Karpas-422 (cell line): ENCODE measurements around the gene LETM1. TPM values are rescaled to one million over a fixed set of nuclear protein-coding genes. Genes with fewer than 3 reads are reported as not detected.

Experiments used
- DNase-seq: peaks from one replicate; pipeline ENCODE4 v3.0.0-alpha.2; 2015
- H2AFZ ChIP-seq: fragments of 200-600 bp; sonication (generic); 2 replicates; pipeline ENCODE4 v1.6.1; 2014; ENCODE audit warnings: antibody characterized with exemption, low read length, mixed read lengths
- H3K27ac ChIP-seq: fragments of 200-600 bp; sonication (generic); 2 replicates; pipeline ENCODE4 v1.5.1; 2014; ENCODE audit warnings: mild to moderate bottlenecking, low read length, moderate library complexity
- H3K27me3 ChIP-seq: fragments of 200-600 bp; sonication (generic); 2 replicates; pipeline ENCODE4 v1.6.1; 2014; ENCODE audit warnings: low read length, mixed read lengths
- H3K36me3 ChIP-seq: fragments of 200-600 bp; sonication (generic); 2 replicates; pipeline ENCODE4 v1.6.1; 2014; ENCODE audit warnings: low read length, mixed read lengths; ENCODE audit not compliant: insufficient read depth
- H3K4me1 ChIP-seq: fragments of 200-600 bp; sonication (generic); 2 replicates; pipeline ENCODE4 v1.6.1; 2014; ENCODE audit warnings: mild to moderate bottlenecking, low read length, mixed read lengths
- H3K4me2 ChIP-seq: fragments of 200-600 bp; sonication (generic); 2 replicates; pipeline ENCODE4 v1.6.1; 2014; ENCODE audit warnings: low read length, low read depth, mild to moderate bottlenecking; ENCODE audit not compliant: poor library complexity, severe bottlenecking
- H3K4me3 ChIP-seq: fragments of 200-600 bp; sonication (generic); 2 replicates; pipeline ENCODE4 v1.5.1; 2014; ENCODE audit warnings: mild to moderate bottlenecking, antibody characterized with exemption, low read length, mixed read lengths
- H3K79me2 ChIP-seq: fragments of 200-600 bp; sonication (generic); 2 replicates; pipeline ENCODE4 v1.6.1; 2014; ENCODE audit warnings: mild to moderate bottlenecking, low read length, mixed read lengths
- H3K9ac ChIP-seq: fragments of 200-600 bp; sonication (generic); 2 replicates; pipeline ENCODE4 v1.6.0; 2014; ENCODE audit warnings: low read length
- H3K9me2 ChIP-seq: fragments of 200-600 bp; sonication (generic), shearing (Covaris generic); replicated peaks from 2 replicates; pipeline ENCODE4 v1.6.0; 2014; ENCODE audit warnings: mild to moderate bottlenecking, low read length, moderate library complexity; ENCODE audit not compliant: insufficient read depth
- H3K9me3 ChIP-seq: fragments of 300-700, 200-600 bp; sonication (generic); 2 replicates; pipeline ENCODE4 v1.6.1; 2014; ENCODE audit warnings: low read length, mixed read lengths
- H4K20me1 ChIP-seq: fragments of 200-600 bp; sonication (generic); 2 replicates; pipeline ENCODE4 v1.6.1; 2014; ENCODE audit warnings: mild to moderate bottlenecking, antibody characterized with exemption, low read length, low read depth; ENCODE audit not compliant: insufficient read depth
- total RNA-seq: library from RNA; depleted of rRNA; stranded (reverse); fragments of >200 nt; shearing (Covaris generic); gene quantifications from 2 replicates; pipeline ENCODE4 v1.2.3, GENCODE V29; 2014; ENCODE audit warnings: low replicate concordance

The LETM1 gene
- total RNA-seq, 1 experiment from 2014 or later, result 25.2 TPM

DNA sequence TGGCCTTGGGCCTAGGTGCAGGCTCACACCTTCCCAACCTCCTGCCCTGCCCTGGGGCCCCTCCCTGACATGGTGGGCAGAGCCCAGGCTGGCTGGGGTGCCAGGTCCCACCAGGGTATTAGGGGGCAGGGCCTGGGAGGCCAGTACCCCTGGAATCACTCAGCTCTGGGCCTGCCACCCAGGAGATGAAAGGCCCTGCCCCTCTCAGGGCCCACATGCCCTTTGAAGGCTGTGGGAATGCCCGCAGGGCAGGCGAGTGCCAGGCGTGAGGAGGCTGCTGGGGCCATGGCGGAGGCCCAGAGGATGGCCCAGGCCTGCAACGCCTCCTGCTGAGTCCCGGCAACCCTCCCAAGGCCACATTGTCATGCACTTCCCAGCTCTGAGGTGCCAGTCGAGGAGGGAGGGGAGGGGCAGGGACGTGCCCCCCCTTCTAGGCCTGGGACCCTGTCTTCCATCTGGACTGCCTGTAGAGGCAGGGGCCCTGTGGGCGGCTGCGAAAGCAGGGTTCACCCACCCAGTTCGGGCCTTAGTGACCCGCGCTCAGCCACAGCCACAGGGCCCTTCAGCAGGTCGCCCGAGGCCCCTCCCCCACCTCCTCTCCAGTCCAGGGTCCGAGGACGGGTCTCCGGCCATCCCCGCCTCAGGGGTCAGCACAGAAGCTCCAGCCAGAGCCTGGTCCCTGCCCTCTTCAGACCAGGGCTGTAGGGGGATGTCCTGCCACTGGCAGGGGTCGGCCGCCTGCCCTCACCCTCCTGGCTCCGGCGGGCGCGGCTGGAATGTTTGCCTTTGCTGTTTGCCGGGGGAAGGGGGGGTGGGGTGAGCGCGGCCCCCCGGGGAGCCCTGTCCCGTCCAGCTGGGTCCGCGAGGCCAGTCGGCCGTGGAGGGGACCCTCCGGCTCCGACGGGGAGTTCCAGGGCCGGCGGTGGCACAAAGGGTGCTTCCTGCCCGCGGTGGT, 89.6 kb downstream of the LETM1 start:
- no peak for DNase-seq
- Histone ChIP-seq H3K9ac (no peak overlapping the region), H3K79me2 (no peaks in the 10 kb centered on the region), H3K4me3 (no peak overlapping the region), H3K4me1 (peaks cover 37% of the 10 kb centered on the region), H3K4me2 (peak overlapping the region; percentile 47), H3K27ac (no peak overlapping the region), H3K36me3 (no peaks in the 10 kb centered on the region), H3K27me3 (no peaks in the 10 kb centered on the region), H3K9me3 (no peaks in the 10 kb centered on the region), H3K9me2 (no peaks in the 10 kb centered on the region), H2AFZ (no peak overlapping the region), H4K20me1 (peaks cover 20% of the 10 kb centered on the region; the same call in 1 of the 2 replicates)

DNA sequence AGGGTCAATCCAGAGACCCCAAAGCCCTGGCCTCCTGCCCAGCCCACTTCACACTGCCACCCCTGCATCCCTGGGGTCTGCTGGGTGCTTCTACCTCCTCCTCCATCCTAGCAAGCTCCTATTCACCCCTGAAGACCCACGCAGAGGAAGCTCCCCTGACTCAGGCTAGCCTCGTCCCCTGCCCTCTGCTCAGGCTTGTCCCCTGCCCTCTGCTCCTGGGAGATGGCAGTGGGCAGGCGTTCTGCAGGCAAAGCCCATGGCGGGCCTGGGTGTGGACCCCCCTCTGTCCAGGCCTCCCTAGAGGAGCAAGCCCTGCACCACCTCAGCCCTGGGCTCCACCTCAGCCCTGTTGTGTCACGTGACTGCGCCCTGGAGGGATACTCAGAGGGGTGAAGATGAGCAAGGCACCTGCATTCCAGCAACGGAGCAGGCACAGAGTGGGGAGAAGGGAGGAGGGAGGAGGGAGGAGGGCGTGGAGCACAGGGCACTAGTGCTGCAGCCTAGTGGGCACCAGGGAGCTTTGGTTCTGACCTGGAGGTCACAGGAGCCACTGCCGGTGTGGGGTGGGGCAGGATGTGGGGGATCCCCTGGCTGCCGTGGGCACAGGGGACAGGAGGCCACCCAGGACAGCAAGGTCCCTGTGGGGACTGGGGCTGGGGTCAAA, 90.4 kb downstream of the LETM1 start:
- Histone ChIP-seq H3K4me3 (no peak overlapping the region), H2AFZ (no peak overlapping the region), H3K4me1 (peaks cover 31% of the 10 kb centered on the region), H3K9me3 (no peaks in the 10 kb centered on the region), H4K20me1 (peaks cover 20% of the 10 kb centered on the region; the same call in 1 of the 2 replicates), H3K36me3 (no peaks in the 10 kb centered on the region), H3K27me3 (no peaks in the 10 kb centered on the region), H3K27ac (no peak overlapping the region), H3K9ac (no peak overlapping the region), H3K79me2 (no peaks in the 10 kb centered on the region), H3K4me2 (no peak overlapping the region), H3K9me2 (no peaks in the 10 kb centered on the region)
- no peak for DNase-seq

DNA sequence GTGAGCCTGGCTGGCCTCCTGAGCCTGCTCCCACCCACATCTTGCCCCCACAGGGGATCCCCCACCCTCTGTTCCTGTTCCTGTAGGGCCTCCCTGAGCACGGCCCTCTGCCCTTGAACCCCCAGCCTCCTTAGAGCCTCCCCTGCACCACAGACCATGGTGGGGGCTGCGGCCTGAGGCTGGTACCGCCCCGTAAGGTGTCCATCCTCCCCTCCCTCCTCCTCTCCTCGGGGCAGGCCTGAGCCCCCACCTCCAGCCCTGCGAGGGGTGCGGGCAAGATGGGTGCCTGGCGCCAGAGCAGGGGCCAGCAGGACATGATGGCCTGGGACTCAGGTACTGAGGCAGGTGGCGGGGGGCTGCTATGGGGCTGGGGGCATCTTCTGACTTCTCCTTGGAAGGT, 91.3 kb downstream of the LETM1 start:
- no peak overlapping the region for H3K4me2 ChIP-seq
- no peaks in the 10 kb centered on the region for H3K79me2 ChIP-seq
- no peak for DNase-seq
- no peaks in the 10 kb centered on the region for H3K27me3 ChIP-seq
- H4K20me1 ChIP-seq, result peaks cover 20% of the 10 kb centered on the region; the same call in 1 of the 2 replicates
- H3K4me3 ChIP-seq, result no peak overlapping the region
- no peak overlapping the region for H3K27ac ChIP-seq
- H2AFZ ChIP-seq, result no peak overlapping the region
- no peak overlapping the region for H3K9ac ChIP-seq
- no peaks in the 10 kb centered on the region for H3K9me2 ChIP-seq
- peaks cover 31% of the 10 kb centered on the region for H3K4me1 ChIP-seq
- no peaks in the 10 kb centered on the region for H3K9me3 ChIP-seq
- no peaks in the 10 kb centered on the region for H3K36me3 ChIP-seq

DNA sequence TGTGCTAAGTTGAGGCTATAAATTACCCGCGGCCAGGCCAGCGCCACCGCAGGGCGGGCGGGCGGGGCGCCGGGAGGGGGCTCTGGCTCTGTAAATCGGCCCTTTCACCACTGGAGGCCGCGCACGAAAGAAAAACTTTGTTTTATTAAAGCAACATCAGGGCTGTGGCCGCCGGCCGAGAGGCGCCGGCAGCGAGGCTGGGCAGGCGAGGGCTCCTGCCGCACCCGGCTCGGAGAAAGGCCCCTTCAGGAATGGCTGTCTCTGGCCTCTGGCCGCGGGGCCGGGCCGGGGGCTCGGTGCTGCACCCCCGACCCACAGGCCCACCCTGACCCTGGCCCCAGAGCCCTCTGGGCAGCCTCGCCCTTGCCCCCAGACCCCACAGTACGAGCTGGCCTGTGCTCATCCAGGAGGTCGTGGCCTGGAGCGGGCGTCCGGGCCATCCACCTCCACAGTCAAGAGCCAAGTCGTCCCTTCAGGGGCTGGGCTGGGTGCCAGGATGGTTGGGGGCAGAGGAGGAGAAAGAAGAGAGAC, 92.3 kb downstream of the LETM1 start:
- Histone ChIP-seq H3K4me3 (no peak overlapping the region), H3K9me2 (no peaks in the 10 kb centered on the region), H3K4me1 (peaks cover 23% of the 10 kb centered on the region), H4K20me1 (peaks cover 19% of the 10 kb centered on the region; the same call in 1 of the 2 replicates), H3K27ac (no peak overlapping the region), H3K9ac (no peak overlapping the region), H3K27me3 (no peaks in the 10 kb centered on the region), H2AFZ (no peak overlapping the region), H3K79me2 (no peaks in the 10 kb centered on the region), H3K4me2 (no peak overlapping the region), H3K9me3 (no peaks in the 10 kb centered on the region), H3K36me3 (no peaks in the 10 kb centered on the region)
- peak; percentile 69 for DNase-seq

DNA sequence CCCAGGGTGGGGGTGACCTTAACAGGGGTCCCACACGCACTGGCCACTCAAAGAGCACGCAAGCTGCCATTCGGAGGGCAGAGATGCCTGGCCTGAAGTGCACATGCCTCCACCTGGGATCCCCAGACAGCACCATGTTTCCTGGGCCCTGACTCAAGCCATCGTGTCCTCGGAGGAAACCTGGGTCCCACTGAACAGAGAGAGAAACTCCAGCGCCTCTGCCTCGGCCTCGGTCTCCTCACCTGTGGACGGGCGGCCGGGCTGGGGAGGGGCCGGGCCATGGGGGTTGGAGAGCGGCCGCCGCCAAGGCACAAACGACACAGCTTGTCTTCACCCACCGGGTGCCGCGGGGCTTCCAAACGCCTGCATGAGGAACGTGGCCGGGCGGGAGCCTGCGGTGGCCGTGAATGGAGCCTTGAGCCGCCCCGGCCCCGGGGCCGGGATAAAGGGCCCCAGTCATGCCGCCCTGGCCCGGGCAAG, 92.8 kb downstream of the LETM1 start:
- H3K9me2 ChIP-seq, result no peaks in the 10 kb centered on the region
- H4K20me1 ChIP-seq, result peaks cover 16% of the 10 kb centered on the region; the same call in 1 of the 2 replicates
- H3K36me3 ChIP-seq, result no peaks in the 10 kb centered on the region
- DNase-seq, result no peak
- H3K9me3 ChIP-seq, result no peaks in the 10 kb centered on the region
- H3K9ac ChIP-seq, result no peak overlapping the region
- H3K27ac ChIP-seq, result no peak overlapping the region
- no peaks in the 10 kb centered on the region for H3K27me3 ChIP-seq
- H3K79me2 ChIP-seq, result no peaks in the 10 kb centered on the region
- peaks cover 18% of the 10 kb centered on the region for H3K4me1 ChIP-seq
- no peak overlapping the region for H2AFZ ChIP-seq
- H3K4me2 ChIP-seq, result no peak overlapping the region
- no peak overlapping the region for H3K4me3 ChIP-seq

DNA sequence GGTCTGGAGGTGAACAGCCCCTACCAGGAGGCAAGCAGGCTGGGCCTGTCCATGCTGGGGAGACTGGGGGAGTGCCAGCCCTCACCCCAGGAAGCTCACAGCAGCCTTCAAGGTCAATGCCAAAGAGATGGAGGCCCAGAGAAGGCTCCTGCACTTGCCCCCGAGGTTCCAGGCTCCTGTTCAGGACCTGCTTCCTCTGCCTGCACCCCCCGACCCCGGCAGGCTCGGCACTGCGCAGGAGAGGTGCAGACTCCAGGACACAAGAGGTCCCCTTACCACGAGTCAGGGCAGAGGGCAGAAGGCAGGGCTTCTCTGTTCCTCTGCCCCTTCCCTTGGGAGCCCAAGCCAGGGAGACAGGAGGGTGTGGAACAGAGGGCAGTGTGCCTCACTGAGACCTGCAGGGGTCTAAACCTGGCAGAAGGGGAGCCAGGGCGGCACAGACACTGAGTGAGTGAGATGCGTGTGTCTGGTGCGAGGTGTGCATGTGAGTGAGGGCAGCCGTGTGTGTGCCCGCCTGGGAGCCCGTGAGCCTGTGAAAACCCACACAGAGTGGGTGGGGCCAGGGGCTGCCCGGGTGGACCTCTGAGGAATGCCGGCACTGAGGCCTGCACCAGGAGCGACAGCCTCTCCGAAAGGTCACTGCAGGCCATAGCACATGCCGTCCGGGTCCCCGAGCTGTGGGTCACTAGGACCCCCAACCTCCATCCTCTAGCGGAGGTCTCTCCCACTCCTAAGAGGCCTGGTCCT, 93.5 kb downstream of the LETM1 start:
- no peak for DNase-seq
- Histone ChIP-seq H3K4me1 (peaks cover 15% of the 10 kb centered on the region), H3K9me2 (no peaks in the 10 kb centered on the region), H3K4me2 (no peak overlapping the region), H3K4me3 (no peak overlapping the region), H3K9ac (no peak overlapping the region), H3K27me3 (no peaks in the 10 kb centered on the region), H4K20me1 (peaks cover 16% of the 10 kb centered on the region; the same call in 1 of the 2 replicates), H2AFZ (no peak overlapping the region), H3K79me2 (no peaks in the 10 kb centered on the region), H3K27ac (no peak overlapping the region), H3K9me3 (no peaks in the 10 kb centered on the region), H3K36me3 (no peaks in the 10 kb centered on the region)
